GM10266 (cell line): ENCODE data around the gene KRT38.
"Not testable (repeated sequence)": the region's sequence is repeated elsewhere in the genome, so short reads cannot be mapped to it uniquely, and the experiment has no call there.

Experiments
- DNase-seq: peaks from one replicate; pipeline ENCODE4 v3.0.0; 2012; ENCODE audit errors: extremely low spot score
- CTCF ChIP-seq: IDR thresholded peaks from 2 replicates; pipeline ENCODE4 v1.5.1; 2012; ENCODE audit warnings: mild to moderate bottlenecking, low read depth; ENCODE audit not compliant: control insufficient read depth, insufficient read depth; ENCODE audit errors: missing control alignments

The KRT38 gene

GRCh38 chr17:41396996-41397660 lies 43.7 kb downstream of the KRT38 start, which contains the start of gene KRT31:
Gene KRT31, minus strand, starts transcription at chr17:41397608. Its CDS starts 69 bp downstream, at chr17:41397539.
- DNase-seq: no peak
- no peak for TF ChIP-seq CTCF

DNA sequence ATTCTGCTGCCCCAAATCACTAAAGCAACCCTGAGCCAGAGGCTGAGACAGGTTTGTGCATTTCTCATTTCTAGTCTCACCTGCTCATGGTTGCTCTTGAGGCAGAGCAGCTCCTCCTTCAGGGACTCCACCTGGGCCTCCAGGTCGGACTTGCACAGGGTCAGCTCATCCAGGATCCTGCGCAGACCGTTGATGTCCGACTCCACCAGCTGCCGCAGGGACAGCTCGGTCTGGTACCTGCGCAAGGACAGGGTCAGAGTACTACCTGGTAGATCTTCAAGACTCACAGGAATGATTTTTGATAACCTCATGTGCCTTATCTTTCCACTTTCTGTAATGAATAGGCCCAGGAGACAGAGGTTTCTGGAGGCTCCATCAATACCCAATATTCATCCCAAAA lies 44.4 kb downstream of the KRT38 start:
- no peak for TF ChIP-seq CTCF
- DNase-seq: no peak

- no peak for DNase-seq
- no peak for TF ChIP-seq CTCF
Measured at GRCh38 chr17:41395611-41396010, 45.2 kb downstream of the KRT38 start.

DNA sequence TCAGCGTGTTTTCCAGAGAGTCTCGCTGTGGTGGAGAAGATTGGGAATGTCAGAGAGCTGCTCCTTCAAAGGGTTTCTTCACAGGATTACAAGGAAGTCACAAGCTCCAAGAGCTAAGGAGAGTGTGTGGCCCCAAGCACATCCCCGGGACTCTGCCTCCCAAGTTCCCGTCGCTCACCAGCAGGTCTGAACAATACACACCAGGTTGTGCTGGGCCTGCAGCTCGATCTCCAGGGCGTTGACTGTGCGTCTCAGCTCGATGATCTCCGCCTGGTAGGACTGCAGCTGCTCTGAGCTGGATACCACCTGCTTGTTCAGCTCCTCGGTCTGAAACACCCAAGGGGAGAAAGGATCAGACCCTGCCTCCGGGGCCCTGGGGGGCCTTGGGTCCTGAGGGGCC lies 45.7 kb downstream of the KRT38 start:
- DNase-seq: not testable (repeated sequence)

DNA sequence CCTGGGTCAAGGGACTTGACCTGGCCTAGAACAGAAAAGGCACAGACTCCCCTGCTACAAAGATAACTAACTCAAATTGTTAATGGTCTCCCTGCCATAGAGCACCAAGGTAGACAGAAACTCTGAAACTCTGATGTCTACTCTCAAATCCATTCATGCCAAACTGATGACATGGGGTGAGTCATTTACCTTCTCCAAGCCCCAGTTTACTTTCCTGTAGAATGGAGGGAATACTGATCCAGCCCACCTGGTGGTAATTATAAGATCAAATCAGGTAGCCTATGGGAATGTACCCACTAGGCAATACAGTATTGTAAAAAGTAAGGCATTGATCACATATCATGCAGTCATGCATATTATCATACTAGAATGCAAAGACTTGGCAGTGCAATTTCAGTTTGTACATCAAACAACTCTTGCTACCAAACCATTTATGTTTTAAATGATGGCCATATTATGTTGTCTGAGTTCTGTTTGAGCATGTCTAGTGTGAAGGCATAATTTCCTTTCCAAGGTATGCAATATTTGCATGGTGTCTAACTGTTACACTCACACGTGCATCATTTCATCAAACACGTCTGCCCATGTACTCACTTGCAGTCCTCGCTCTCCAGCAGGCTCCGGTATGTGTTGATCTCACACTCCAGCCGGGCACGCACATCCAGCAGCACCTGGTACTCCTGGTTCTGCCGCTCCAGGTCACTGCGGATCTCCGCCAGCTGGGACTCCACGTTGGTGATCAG lies 46.4 kb downstream of the KRT38 start:
- no peak for DNase-seq
- TF ChIP-seq CTCF: no peak

DNA sequence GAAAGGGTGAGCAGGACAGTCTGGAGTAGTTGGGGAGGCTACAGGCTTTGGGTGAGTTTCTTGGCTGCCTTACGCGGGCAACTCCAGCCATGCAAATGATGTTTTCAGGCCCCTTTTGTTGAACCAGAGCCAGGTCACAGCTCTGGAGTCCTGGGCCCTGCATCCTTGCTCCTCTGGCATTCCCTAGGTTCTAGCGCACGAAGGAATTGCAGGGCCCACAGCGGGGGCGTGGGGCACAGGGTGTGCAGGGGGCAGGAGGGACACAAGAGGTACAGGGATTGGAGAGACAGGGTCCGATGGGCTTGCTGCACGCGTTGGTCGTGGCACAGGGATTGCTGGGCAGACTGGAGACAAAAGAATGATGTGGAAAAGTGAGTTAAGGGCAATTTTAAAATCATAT lies 47.0 kb downstream of the KRT38 start:
- no peak for DNase-seq
- no peak for TF ChIP-seq CTCF

DNA sequence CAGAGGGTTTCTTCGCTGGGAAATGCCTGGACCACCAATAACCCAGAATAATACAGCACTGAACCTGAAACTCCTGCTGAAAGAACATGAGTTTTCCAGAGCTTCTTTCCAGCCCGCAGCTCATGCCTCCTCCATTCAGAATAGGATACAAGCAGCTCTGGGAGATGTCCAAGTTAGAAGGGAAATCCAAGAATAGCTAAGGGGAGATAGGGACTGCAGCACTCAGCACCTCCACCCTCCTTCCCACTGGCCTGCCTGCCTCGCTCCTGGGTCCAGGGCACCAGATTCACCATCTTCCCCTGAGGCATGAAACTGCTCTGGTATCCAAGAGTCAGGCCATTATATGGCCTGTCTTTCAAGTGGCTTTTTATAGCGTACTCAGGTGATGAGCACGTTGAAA lies 47.5 kb downstream of the KRT38 start:
- DNase-seq: no peak
- no peak for TF ChIP-seq CTCF
